HG03520 (cell line): ENCODE results near the gene PLCB4.

Experiments used
- ATAC-seq: cut with Tn5 transposase; IDR thresholded peaks from one replicate; pipeline ENCODE4 v1.9.1; 2021; ENCODE audit warnings: mild to moderate bottlenecking, moderate library complexity; ENCODE audit not compliant: unreplicated experiment

The PLCB4 gene

DNA sequence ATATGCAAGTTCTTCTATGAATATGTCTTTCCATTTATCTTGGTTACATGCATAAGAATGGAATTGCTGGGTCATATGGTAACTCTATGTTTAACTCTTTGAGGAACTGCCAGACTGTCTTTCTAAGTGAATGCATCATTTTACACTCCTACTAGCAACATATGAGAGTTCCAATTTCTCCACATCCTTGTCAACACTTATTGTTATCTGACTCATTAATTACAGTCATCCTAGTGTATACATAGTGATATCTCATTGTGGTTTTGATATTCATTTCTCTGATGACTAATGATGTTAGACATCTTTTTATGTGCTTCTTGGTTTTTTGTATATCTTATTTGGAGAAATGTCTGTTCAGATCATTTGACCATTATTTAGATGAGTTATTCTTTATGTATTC is 348.8 kb downstream of the PLCB4 start:
- ATAC-seq, result no peak

DNA sequence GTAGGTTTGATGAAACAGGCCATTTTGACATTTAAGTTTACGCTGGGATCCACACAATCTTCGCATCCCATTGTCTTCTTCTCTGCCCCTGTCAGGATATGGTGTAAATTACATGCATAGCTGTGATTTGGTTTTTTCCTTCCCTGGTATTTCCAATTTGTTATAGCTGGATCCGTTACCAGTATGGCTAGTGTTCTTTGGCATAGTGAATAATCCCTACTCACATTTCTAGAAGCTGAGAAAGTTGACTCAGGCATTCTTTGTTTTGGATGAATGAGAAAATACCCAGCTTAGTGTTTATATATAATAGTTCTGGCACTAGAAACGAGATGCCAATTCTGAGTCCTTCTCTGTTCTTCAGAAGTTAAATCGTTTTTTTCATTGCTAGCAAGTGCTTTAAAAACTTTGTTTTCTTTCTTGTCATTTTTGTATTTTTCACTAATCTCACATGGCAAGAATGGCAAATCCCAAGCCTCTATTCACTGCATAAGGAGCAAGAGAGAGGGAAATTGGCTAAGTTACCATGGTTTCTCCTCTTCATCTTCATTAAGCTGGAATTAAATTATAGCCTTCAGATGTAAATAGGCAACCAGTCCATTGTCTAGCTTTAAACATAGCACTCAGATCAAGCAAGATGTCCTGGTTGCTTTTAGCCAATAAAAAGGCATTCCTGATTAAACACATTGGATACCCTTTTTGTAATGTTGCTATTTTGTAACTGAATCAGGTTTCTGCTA is 353.6 kb downstream of the PLCB4 start:
- ATAC-seq, result no peak

DNA sequence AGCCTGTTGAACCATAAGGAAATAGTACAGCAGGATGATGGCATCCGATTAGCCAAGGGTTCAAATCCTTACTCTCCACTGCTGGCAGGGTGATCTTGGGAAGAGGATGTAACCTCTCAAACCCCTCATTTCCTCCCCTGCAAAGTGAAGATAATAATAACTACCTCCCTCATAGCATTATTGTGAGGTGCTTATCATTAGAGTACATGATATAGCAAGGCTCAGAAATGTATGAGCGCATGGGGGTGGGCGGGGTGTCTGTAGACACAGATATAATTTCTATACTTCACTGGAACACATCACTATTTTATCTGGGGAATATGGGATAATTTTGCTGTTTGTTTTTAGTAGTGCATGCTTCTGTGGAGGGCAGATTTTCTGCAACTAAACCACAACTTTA is 355.7 kb downstream of the PLCB4 start:
- no peak for ATAC-seq

DNA sequence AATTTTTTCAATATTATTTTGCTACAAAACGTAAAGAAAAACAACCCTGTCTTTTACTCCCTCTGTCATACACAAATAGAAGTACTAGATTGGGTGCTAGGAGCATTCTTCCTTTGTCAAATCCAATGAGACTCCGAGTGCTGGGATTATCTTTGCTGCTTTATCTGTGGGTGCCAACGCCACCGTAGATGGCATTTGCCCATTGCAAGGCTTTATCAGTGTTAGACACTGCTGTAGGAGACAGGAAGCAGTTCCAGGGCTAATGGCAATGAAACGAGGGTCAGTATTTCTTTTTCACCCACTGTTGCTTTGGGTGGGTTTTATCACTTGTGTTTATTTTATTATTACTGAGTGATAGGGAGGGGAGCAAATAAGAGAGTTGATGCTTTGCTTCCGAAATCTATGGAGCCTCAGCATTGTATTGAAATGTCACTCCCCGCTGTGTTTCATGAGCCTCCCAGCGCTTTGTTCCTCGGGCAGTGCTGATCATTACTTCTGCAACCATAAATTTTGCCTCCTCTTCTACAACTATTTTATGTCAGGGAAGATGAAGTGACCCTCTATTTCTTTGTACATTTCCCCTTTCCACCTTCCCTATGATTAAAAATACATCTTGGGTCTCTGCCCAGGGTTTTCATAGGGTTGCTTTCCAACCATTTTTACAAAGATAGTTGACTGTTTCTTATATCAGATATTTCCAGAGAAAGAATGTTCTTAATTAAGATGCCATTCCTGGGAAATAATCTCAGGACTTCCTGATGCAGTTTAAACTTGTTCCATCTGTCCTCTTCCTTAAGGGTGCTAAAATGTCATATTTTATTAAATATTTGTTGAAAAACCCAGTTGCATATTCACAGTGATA is 358.8 kb downstream of the PLCB4 start:
- ATAC-seq, result no peak

DNA sequence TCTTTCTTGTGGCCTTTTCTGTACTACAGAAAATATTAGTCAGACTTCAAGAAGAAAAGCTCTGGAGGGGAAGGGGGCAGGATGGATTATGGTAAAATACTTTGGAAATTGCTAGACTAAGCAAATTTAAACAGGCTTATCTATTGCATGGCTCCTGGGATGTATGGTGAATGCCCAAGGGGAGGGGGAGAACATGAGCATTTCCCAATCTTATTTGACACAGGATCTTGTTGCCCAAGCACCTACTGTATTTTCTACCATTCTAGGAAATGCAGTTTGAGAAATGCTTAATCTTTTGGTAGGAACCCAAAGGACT is 359.4 kb downstream of the PLCB4 start:
- ATAC-seq, result no peak

DNA sequence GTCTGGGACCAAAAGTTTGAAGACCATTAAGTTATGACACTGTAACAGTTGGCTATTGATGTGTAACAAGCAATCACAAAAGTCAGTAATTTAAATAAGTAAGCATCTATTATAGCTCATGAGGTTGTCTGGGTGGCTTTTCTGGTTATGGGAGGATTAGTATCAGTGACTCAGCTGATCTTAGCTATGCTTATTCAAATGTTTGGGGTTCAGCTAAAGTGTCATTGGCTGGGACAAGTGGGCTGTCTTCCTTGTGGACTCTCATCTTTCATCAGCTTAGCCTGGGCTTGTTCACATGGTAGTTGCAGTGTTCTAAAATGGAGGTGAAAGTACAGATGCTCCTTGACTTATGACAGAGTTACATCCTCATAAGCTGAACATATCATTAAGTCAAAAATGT is 370.9 kb downstream of the PLCB4 start:
- no peak for ATAC-seq

DNA sequence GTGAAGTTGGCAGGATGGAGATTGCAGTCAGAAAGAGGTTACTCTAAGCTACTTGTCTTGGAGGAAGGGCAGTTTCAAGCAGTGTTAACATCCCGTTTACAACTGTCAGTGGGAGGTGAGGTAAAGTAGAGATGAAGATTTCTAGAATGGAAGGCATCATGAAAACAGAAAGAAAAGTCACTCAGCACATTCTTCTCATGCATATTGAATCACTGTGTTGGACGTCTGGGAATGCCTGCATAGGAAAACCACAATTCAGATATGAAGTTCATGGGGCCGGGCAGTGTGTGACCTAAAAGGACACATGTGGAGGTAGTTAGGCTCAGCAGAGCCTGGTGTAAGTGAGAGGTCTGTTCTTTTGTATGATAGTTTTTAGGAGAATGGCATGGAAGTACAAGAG is 372.0 kb downstream of the PLCB4 start:
- ATAC-seq, result no peak

DNA sequence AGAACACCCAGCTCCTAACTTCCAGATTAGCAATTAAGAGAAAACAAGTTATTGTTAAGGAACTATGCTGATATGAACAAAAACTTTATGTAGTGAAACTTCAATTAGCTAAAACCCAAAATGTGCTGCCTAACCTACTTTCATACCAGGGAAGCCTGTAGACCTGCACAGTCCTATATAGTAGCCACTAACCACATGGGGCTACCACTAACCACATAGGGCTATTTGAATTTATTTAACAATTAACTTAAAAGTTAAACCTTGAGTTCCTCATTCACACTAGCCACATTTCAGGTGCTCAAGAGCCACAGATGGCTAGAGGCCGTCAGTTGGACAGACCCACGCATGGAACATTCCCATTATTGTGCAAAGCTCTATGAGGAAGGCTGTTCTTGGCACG is 373.1 kb downstream of the PLCB4 start:
- peak; percentile 54 for ATAC-seq

DNA sequence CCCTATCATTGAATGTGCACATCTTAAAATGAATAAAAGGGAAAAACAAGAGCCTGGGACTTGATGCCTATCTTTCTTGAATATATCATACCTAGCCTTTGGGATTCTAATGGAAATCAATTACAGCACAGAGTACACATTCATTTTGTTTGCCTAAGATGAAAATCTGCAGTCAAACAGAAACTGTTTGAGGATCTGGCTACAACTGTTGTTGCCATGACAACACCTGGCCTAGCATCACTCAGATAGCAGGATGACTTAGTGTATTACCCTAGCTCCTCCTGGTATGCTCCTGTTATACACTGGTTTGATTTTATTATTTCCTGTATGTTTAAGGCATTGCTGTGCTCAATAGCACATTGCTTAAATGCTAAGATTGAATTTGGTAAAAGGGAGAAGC is 374.0 kb downstream of the PLCB4 start:
- ATAC-seq, result peak; percentile 81

DNA sequence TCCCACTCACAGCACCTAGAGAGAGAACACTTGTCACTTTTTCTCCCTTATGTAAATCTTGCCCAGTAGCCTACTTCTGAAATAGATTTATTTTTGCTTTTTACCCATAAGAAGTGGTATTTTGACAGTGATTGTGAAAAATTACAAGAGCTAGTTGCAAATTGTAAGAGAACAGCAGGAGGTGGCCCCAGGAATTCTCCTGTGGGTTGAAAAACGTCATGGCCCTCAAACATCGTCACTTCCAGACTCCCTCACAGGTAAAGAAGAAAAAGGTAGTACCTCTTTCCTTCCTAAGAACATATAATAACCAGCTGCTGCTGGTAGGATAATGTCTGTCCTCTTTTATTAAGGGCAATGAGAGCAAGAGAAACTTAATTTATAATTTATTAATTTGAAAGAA is 376.0 kb downstream of the PLCB4 start:
- ATAC-seq, result no peak

DNA sequence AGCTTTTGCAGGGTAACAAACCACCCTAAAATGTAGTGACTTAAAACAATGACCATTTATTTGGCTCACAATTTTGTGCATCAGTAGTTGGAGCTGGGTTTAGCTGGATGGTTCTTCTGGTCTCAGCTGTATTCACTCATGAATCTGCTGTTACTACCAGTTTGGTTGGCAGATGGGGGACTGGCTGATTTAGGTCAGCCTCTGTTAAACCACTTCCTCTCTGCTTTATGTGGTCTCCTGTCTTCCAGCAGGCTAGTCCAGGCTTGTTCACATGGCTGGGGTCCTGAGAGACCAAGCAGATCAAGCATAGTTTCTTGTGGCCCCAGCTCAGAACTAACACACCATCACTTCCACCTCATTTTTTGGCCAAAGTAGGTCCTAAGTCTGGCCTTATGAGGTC is 378.3 kb downstream of the PLCB4 start:
- ATAC-seq, result no peak

DNA sequence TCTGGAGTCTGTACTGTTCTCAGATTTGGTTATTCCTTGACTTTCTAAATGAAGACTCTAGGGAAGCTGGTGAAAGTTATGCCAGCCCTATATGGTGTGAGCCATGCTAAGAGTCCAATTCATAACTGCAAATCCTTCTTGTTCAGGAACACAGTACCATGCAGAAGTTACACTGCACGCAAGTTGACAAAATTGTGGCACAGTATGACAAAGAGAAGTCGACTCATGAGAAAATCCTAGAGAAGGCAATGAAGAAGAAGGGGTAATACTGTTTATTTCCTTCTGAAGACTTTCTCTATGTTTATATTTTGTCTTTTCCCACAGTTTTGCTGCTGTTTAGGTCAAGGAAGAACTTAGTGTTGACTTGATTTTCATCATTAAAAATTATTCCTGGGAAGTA is 384.3 kb downstream of the PLCB4 start:
- ATAC-seq, result no peak

DNA sequence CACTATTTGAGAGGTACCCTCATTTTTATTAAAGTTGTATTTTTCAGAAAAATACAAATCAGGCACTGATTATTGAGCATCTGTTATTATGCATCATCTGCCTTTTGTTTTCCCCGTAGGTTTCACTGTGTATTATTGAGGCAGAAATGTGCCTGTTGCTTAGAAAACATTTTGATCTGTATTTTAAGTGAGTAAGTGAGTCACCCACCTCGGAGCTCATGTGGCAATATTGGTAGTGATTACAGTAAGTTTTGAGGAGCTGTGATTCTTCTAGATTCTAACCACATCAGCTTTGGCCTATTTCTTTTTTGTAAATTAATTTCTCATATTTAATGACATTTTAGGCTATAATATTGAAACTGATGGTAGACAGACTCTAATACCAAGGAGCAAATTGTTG is 385.9 kb downstream of the PLCB4 start:
- no peak for ATAC-seq

DNA sequence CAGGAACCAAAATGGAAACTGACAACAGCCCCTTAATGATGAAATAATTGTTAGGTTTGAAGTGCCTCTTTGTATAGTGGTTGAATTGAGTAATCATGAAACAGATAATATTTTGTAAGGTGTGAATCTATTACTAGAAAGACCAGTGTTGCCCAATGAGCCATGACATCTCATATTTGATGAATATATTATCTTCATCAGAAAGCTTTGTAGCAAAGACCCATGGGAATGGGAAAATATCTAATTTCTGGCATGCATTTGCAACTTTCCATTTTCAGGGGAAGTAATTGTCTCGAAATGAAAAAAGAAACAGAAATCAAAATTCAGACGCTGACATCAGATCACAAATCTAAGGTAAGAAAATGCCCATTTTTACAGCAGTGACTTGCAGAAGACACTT is 388.2 kb downstream of the PLCB4 start:
- no peak for ATAC-seq

DNA sequence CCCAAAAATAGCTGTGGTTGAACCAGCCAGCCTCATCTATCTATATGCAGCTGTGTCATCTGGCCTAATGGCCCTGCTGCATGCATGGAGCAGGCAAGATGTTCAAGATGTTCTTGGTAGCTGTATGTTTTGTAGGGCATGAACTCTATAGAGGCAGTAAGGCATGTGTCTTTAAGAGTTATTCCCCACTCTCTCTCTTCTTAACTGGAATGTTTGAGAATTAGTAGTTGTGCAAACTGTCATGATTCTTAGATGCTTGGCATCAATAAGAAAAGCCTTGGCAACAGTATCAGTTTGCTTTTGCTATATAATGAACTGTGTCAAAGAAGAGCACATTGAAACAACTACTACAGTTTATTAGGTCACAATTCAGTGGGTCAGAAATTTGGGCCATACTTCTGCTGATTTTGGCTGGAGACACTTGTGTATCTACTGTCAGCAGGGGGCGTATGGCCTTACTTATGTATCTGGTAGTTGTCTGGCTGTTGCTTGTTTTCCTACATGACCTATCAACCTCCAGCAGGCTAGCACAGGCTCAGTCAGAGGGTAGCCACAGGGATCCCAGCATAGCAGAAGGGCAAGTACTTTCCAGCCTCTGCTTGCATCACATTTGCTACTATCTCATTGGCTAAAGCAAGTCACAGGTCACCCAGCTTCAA is 389.4 kb downstream of the PLCB4 start:
- no peak for ATAC-seq

DNA sequence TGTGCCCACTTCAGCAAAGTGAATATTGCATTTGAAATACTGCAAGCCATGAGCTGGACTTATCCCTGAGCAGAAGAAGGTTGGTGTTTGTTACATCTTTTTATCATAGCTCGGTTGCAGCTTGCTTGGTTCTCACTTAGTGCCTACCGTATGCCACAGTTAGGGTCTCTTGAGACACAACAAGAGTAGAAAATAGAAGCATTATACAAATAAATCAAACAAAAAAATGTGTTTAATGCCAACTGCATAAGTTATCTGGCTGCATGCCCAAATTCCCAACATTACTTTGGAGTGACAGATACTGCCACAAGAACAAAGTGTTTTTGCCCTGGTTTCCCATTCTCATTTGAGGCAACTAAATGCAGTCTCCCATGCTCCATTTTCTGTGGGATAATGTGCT is 391.6 kb downstream of the PLCB4 start:
- ATAC-seq, result no peak

DNA sequence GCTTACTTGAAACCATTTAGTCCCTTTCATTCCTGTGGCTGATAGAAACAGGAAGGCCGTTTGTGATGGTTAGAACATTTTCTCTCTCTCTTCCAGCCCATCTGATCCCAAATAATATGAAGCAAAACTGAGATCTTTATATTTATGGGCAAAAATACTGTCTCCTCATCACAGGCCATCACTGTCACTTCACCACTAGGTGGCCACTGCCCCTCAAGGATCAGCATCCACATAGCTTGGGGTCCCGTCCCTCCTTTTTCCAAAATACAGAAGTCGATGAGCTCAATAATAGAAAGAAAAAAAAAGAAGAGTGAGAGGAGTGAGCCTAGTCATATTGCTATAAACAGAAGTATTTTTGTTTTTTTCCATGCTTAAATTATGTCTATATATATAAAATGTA is 399.1 kb downstream of the PLCB4 start:
- ATAC-seq, result no peak

DNA sequence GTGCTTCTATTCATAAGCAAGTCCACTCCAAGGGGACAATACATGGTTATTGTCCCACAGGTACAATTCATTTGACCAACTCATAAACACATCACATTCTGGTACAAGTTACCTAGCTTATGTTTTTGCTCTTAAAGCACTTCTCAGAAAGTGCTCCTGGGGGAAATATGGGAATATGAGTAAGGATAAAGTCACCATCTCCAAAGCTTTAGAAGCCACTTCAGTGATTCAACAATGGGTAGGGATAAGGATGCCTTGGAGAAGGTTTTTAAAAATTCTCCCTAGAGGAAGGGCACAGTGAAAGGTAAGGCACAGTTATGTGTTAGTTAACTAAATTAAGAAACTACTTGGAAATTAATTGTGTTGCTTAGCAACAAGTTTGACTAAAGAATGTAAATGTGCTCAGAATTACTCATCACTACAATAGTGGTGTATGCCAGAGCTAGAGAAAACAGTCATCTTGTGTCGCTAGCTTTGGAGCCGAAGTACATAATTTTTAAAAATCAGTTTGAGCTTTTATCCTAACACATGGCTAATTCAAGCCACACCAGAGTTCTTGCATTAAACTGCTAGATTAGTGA is 406.0 kb downstream of the PLCB4 start:
- no peak for ATAC-seq

DNA sequence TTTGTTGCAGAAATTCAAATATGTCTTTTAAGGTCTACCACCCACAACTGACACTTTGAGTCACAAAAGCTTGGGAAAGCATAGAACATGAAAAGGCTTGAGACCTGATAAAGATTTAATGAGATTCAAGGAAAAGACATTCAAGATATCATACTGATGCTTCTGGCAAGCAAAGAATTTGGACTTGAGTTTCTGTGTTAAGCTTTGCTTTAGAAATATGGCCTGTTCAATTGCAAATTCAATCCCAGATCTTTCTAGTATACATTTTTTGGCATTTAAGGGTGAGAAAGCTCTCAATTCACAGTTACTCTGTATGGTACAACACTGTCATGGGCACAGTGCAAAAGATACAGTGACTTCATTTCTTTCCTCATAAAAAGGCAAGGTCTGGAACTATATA is 406.6 kb downstream of the PLCB4 start:
- ATAC-seq, result no peak

DNA sequence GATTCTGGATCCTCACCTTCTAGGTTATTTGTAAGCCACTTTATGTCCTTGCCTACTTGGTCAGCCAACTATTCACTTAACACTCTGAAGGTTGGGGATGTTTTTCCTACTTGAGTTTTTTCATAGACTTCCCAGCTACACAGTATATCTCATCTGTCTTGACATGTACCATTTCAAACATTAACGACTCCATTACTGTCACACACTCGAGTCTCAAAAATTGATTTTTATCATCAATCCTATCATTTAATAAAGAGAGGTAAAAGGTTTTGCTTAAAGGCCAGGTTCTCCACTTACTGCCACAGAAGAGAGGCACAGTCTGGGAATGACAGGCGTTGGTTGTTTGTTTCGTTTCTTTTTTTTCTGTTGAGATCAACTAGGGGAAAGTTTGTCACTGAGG is 407.3 kb downstream of the PLCB4 start:
- no peak for ATAC-seq

DNA sequence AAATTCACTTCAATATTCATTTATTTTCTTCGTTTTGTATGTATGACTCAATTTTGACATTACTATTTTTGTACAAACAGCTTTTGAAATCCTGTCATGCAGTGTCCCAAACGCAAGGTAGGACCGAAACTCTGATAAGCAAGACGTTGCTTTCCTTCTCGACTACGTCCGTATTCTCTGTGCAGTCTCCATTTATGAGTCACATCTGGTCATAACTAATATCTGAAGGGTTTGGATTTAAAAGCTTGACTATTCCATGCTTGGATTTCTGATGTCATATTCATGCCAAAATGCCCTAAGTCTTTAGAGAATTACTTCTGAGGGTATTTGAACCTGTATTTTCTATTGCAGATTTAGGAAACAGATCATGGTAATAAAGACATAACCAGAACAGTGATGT is 407.8 kb downstream of the PLCB4 start:
- ATAC-seq, result no peak

DNA sequence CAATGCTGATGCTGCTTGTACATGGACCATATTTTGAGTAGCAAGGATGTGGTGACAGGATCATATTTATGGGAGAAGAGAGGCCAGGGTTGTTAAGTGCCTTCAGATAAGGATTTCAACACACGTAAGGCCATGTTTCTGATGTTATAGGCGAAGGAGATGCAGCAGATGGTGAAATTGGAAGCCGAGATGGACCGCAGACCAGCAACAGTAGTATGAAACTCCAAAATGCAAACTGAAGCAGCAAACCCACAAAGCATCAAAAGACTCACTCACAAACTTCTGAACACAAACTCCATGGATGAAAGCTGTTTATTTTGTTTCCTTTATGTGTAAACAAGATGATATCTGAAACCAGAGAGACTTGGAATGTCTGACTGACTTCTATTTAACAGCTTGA is 409.9 kb downstream of the PLCB4 start:
- ATAC-seq, result no peak
